ENCODE measurements around the gene CDH23.

CDH23 gene

DNA sequence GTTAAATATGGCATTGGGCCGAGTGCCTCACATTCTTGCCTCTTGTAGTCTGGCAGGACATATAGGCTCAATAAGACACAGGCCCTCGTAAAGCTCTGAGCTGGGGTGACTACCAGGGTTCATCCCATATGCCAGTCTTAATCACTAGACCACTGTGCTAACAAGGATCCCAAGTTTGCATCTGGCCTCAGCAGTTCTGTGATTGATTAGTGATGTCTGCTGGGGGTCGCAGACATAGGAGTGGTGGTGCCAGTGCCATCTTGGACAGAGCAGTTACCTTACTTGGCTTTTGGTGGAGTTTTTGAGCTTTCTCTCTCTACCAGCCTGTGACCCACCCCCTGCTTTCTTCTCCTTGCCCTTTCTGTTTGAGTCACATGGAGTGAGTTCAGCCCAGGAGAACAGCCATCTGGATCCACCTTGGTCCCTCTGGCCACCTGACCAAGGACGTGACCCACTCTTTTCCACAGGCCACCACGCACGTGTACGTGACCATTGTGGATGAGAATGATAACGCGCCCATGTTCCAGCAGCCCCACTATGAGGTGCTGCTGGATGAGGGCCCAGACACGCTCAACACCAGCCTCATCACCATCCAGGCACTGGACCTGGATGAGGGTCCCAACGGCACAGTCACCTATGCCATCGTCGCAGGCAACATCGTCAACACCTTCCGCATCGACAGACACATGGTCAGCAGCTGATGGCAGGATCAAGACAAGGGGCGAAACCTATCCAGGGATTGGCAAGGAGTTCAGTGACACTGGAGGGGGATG lies 380.7 kb downstream of the CDH23 start:
- no peaks in the 10 kb centered on the region for H3K36me3 ChIP-seq (ENCODE audit: control insufficient read depth, insufficient read depth, low read length)
- H3K4me3 ChIP-seq (replicated peaks; ENCODE audit: low read depth, low read length), result no peak overlapping the region
- DNase-seq (ENCODE audit: extremely low read depth, insufficient read length), result no peak
- TF ChIP-seq, protein P1, sequence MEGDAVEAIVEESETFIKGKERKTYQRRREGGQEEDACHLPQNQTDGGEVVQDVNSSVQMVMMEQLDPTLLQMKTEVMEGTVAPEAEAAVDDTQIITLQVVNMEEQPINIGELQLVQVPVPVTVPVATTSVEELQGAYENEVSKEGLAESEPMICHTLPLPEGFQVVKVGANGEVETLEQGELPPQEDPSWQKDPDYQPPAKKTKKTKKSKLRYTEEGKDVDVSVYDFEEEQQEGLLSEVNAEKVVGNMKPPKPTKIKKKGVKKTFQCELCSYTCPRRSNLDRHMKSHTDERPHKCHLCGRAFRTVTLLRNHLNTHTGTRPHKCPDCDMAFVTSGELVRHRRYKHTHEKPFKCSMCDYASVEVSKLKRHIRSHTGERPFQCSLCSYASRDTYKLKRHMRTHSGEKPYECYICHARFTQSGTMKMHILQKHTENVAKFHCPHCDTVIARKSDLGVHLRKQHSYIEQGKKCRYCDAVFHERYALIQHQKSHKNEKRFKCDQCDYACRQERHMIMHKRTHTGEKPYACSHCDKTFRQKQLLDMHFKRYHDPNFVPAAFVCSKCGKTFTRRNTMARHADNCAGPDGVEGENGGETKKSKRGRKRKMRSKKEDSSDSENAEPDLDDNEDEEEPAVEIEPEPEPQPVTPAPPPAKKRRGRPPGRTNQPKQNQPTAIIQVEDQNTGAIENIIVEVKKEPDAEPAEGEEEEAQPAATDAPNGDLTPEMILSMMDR (IDR thresholded peaks at IDR 0.05; ENCODE audit: insufficient read depth, low read length, poor library complexity, severe bottlenecking), result no peak
- no peaks in the 10 kb centered on the region for H3K27me3 ChIP-seq (replicated peaks; ENCODE audit: control insufficient read depth, insufficient read depth, low read length)

DNA sequence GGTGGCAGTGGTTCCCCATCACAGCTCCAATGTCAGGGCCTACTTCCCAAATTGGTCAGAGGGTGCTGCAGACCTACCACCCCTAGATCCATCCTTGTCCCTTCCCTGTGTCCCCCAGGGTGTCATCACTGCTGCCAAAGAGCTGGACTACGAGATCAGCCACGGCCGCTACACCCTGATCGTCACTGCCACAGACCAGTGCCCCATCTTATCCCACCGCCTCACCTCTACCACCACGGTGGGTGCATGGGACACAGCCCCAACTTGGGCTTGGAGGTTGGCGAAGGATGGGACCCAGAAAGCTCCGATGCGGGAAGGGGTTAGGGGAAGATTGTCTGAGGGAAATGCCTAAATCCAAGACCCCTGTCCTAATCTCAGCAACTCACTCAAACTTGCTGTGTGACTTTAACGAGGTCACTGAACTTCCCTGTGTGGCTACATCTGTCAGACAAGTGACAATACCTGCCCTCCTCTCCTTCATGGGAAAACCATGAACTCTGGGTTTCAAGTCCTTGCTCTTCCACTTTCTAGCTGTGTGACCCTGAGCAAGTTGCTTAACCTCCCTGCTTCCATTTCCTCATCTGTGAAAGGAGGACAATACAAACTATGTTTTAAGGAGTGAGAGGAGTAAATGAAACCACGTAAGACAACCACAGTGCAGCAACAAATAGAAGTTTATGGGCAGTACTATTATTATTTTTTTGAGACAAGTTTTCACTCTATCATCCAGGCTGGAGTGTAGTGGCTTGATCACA lies 381.5 kb downstream of the CDH23 start:
- Histone ChIP-seq H3K27me3 (replicated peaks; ENCODE audit: control insufficient read depth, insufficient read depth, low read length) (no peaks in the 10 kb centered on the region), H3K36me3 (ENCODE audit: control insufficient read depth, insufficient read depth, low read length) (no peaks in the 10 kb centered on the region), H3K4me3 (replicated peaks; ENCODE audit: low read depth, low read length) (no peak overlapping the region)
- DNase-seq (ENCODE audit: extremely low read depth, insufficient read length), result no peak
- TF ChIP-seq, protein P1 (IDR thresholded peaks at IDR 0.05; ENCODE audit: insufficient read depth, low read length, poor library complexity, severe bottlenecking), result no peak

DNA sequence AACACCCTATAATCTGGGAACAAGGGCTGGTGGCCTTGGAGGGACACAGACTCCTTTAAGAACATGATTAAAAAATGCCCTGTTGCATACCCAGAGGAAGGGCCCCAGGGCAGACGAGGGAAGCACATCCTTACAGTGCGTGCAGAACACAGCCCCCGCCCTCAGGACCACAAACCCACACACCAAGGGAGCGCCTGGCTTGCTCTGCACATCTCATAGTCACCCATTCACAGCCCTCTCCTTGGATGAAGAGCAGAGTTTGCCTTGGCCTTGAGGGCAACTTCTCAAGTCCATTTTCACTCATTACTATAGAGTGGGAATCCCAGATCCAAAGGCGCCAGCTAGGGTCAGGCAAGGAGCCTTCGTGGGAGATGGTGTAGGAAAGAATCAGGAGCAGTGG lies 382.9 kb downstream of the CDH23 start:
- Histone ChIP-seq H3K27me3 (replicated peaks; ENCODE audit: control insufficient read depth, insufficient read depth, low read length) (no peaks in the 10 kb centered on the region), H3K4me3 (replicated peaks; ENCODE audit: low read depth, low read length) (no peak overlapping the region), H3K36me3 (ENCODE audit: control insufficient read depth, insufficient read depth, low read length) (no peaks in the 10 kb centered on the region)
- no peak for DNase-seq (ENCODE audit: extremely low read depth, insufficient read length)
- TF ChIP-seq, protein P1 (IDR thresholded peaks at IDR 0.05; ENCODE audit: insufficient read depth, low read length, poor library complexity, severe bottlenecking), result no peak

DNA sequence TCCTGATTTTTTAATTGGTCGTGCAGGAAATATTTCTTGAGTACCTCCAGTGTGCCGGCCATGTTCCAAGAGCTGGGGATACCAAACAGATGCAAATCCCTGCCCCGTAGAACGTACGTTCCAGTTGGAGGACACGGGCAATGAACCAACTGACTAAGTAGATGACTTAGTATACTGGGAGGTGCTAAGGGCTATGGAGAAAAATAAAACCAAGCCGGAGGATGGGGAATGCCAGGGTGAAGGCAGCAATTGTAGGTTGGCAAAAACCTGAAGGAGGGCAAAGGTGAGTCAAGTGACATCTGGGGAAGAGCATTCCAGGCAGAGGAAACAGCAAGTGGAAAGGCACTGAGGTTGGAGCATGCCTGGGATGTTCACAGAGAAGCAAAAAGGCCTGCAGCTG lies 383.4 kb downstream of the CDH23 start:
- no peak for DNase-seq (ENCODE audit: extremely low read depth, insufficient read length)
- Histone ChIP-seq H3K4me3 (replicated peaks; ENCODE audit: low read depth, low read length) (no peak overlapping the region), H3K36me3 (ENCODE audit: control insufficient read depth, insufficient read depth, low read length) (no peaks in the 10 kb centered on the region), H3K27me3 (replicated peaks; ENCODE audit: control insufficient read depth, insufficient read depth, low read length) (no peaks in the 10 kb centered on the region)
- TF ChIP-seq, protein P1 (IDR thresholded peaks at IDR 0.05; ENCODE audit: insufficient read depth, low read length, poor library complexity, severe bottlenecking), result no peak

DNA sequence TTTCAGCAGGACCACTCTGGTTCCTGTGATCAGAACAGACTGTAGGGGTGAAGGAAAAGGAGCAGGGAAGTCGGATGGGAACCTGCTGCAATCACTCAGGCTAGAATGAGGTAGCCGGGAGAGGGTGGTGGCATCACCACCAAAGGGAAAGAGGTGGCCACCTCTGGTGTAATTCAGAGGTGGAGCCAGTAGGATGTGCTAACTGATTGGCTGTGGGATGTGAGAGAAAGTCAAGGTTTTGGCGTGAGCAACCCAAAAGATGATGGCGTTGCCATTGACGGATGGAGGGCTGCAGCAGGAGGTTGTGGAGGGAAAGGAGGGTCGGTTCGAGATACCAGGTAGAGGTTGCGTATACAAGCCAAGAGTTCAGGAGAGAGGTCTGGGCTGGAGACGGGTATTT lies 384.0 kb downstream of the CDH23 start:
- no peak for DNase-seq (ENCODE audit: extremely low read depth, insufficient read length)
- Histone ChIP-seq H3K4me3 (replicated peaks; ENCODE audit: low read depth, low read length) (no peak overlapping the region), H3K27me3 (replicated peaks; ENCODE audit: control insufficient read depth, insufficient read depth, low read length) (no peaks in the 10 kb centered on the region), H3K36me3 (ENCODE audit: control insufficient read depth, insufficient read depth, low read length) (no peaks in the 10 kb centered on the region)
- TF ChIP-seq, protein P1 (IDR thresholded peaks at IDR 0.05; ENCODE audit: insufficient read depth, low read length, poor library complexity, severe bottlenecking), result no peak
